Activated CD8-positive, alpha-beta memory T cell treated with anti-CD3 and anti-CD28 coated beads for 24 hours (primary cell): ENCODE results near the gene RARB.

Experiments
- DNase-seq: peaks from one replicate; pipeline ENCODE4 v3.0.0-alpha.2; 2020

RARB gene

DNA sequence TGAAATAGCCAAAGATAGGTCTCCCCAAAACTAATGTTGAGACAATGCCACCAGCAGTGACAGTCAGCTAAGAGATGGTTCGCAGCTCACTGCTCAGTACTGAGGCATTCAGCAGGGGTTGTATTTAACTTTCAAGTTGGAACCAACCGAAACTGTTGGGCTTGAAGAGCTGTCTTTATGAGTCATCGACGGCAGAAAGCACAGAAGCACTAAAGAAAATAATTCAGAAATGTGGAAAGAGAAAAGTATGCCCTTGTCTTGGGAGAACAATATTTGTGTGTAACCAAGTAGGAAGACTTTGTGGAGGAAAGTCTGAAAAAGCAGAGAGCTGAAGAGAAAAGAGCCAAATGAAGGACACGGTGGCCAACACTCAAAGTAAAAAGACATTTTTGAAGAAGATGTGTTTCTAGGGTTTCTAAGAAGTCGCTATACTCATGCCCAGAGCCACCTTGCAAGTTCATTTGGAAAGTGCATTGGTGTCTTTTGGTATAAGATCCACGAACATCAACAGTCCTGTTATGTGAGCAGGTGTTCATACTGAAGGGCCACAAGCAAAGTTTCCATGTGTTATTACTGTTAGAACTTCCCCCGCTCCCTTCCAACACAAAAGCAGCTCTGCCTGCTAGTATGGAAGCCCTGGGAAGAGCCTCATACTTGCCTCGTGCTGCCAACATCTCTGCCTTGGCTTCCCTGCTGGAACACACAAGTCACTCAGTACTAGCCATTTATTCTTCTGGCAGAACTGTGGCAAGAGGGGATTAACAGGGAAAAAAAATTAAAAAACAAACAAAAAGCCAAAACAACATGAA lies 4.1 kb upstream of the RARB start:
- no peak for DNase-seq

DNA sequence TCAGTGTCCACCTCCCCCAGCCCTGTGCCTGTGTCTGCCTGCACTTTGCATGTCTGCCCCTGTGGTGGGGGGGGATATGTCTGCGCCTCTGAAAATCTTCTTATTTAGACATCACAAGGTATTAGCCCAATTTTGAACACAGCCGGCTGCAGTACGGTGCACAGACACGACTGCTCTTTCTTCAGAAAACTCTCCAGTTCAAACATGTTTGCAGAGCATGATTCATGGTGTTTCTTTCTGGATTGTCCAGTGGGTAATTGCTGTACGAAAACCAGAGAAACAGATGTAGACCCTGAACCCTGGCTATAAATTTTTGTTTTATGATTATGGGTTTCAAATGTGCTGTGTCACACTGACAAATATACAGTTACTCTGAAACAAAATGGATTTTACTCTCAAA lies 3.4 kb upstream of the RARB start:
- DNase-seq = no peak

DNA sequence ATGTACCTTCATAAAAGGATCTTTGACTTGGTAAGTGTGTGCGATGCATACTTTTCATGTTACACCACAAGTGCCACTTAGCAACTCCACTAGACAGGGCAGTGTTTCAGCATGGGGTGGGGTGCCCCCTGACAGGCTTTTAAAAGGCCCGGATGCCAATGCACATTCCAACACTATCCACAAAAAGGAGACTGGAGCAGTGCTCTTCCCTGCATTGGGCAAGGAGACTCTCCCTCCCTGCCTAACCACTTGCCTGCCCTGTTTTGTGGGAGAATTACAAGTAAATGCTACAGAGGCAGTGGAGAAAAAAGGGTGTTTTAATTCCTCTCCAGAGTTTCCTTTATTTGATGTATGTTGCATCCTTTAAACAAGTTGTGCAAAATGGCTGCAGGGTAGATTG lies 1.7 kb upstream of the RARB start:
- DNase-seq = no peak

DNA sequence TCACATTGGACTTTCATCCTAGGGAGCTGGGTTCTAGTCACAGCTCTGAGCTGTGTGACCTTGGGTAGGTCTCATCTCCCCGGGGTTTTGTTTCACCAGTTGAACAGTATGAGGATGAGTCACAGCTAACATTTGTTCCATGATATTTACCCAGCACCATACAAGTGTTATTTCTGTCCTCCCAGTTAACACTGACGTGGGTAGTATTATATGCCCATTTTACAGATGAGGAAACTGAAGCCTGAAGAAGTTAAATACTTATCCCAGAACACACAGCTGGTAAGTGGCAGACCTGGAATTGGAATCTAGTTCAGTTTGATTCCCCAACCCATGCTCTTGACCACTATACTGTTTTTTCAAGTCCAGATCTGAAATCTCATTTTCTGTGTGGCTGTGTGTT lies 908 bp upstream of the RARB start:
- no peak for DNase-seq

DNA sequence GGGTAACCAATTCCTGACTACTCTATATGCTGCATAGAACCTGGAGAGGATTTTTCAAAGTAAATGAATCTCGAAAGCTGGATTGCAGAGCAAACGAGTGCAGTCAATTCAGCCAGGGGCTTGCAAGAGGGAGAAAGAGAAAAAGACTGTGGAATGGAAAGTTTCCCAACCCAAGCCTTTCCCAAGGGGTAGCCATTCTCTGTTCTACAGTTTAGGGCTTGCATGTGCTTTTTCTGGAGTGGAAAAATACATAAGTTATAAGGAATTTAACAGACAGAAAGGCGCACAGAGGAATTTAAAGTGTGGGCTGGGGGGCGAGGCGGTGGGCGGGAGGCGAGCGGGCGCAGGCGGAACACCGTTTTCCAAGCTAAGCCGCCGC lies 511 bp upstream of the RARB start:
- DNase-seq = no peak

DNA sequence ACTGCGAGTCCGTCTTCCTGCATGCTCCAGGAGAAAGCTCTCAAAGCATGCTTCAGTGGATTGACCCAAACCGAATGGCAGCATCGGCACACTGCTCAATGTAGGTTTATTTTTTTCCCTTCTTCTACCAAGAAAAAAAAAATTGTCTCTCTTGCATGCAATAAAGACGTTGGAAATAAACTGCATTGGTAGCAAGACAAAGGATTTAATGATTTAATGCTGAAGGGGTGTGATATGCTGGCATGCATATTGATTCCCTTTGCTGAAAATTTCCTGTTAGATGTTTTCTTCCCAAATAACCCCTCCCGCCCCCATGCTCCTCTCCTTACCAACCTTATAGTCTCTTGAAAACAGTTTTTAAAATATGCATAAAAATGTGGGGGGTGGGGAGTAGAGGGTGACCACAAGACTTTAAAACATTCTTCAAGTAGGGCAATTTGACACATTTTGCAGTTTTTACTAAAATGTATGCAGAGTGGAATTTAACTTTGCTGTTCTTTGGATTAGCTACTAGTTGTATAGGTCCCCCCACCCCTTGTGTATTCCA lies 799 bp downstream of the RARB start:
- no peak for DNase-seq

DNA sequence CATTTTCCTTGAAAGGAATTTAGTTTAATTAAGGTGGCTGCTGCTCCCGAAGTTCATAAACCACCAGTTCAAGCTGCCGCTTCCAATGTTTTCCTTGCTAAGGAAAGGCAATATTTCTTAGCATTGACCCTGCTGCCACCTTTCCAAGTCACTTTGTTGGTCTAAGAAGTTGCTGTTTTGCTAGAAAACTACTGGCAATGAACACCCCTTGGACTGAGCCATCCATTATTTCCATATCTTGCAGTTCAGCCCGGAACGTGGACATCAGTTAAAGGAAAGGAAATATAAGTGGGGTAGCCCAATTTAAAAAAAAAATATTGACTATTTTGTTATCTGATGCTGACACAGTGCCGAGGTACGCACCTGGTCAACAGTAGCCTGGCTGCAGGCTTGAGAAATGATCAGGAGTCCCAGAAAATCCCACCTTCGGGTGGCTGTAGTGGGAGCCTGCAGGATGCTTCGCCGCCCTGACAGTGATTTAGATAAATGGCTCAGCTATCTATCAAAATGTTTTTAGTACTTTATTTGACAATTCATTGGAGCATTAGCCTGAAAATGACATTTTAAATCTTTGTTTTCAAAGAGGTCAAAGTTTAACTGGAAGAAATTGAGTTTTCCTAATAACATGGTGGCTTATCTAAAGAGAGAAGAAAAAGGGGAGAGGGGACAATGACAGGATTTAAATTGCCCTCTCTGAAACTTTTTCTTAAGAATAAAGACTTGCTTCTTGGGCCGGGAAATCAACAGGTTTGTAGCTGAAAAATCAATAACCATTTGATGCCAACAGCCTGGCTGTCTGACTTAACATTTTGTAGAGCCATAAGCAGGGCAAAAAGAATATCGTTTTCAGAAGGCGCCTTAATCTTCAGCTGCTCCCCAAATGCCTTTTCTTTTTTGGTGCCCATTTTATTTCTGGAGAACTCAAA lies 1.6 kb downstream of the RARB start:
- DNase-seq = no peak

DNA sequence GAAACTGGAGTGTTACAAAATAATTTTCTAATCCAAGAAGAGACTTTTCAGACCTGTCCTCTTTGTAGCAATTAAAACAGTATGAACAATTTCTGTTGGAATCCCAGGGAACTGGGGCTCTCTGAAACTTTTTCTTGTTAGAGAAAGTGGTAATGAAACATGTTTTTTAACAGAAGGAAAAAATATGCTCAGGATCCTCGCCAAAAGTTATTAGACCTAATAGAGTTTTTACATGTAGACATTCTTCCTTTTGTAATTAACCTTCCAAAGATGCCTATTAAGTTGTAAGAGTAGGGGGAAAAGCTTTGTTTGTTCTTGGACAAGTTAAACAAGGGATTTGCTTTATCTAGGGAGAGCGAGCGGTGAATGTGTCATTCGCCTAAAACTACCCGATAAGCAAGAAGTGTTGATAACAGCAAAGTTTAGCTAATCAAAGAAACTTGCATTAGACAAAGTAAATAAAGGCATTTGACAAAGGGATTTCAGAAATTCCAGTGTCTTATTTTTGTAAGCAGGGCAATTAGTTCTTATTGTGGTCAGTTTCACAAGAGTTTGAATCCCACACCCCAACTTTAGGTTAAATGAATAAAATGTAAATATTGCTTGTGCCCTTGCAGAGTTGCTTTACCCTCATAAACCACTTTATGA lies 2.3 kb downstream of the RARB start:
- DNase-seq = no peak

DNA sequence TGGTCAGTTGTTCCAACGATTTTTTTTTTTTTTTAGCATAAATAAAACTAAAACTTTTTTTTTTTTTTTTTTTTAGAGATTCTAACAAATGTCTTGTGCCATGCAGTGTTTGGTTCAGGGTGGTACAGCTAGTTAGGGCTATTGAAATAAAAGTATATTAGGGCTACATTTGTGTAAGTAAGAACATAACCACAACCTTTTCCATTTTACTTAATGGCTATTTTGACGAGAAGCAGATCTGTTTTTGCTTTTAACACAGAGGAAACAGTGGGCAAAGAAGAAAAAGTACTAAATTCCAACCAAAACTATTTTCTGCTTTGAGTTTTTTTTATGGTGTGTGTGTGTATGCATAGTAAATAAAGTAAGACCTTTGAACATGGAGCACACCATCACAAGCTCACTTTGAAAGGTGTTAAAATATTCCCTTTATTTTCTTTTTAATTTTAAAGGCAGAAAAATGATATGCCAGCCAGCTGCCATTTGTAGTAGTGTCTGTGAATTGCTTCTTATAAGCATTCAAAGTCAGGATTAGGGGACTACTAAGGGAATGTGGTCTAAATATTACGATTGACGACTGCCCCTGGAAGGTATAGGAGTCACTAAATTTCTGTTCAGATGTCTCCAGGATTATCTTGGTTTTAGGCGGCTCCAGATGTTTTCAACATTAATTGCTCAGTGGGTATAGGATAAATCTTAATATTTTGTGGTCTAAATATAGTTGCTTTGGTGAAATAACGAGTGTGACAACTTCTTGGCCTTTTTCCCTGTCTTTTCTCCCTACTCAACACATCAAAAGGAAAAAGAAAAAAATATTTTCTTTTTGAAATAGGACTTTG lies 3.1 kb downstream of the RARB start:
- no peak for DNase-seq

DNA sequence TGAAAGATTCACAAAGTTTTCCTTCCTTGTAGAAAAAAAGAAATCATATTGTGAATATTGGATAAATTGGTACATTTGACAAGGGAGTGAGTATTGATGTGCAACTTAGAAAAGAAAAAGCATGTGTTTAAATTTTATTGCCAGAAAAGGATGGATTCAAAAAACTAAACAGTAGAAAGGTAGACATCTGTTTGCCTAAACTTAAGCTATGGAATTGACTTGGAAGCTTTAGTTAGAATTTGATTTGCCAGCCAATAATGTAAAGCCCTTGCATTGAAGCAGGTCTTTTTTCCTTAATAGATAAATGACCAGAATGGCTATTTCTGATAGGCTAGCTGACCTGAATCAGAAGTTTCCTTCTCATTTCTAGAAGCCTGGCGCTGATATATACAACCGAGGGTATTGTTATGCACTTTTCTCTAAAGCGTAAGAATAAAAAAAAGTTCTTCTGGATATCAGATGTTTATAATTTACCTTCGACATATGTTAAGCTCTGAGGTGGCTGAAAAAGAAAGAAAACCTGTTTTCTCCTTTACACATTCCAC lies 4.2 kb downstream of the RARB start:
- DNase-seq = no peak

DNA sequence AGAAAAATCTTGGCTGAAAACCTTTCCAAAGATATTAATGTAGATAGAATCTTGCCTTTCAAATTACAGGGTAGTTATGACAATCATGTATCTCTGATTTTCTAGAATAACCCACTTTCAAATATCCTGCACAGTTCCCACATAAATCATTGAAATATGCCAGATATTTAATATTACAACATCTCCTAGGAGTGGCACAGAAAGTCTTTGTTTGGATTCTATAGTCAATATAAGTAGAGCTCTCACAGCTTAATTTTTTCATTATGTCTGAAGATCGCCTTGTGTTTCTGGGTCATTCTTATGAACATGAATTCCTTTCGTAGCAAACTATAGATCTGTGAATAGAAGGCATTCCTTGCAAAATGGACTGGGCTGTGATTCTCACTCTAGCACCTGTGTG lies 5.0 kb downstream of the RARB start:
- DNase-seq = no peak

DNA sequence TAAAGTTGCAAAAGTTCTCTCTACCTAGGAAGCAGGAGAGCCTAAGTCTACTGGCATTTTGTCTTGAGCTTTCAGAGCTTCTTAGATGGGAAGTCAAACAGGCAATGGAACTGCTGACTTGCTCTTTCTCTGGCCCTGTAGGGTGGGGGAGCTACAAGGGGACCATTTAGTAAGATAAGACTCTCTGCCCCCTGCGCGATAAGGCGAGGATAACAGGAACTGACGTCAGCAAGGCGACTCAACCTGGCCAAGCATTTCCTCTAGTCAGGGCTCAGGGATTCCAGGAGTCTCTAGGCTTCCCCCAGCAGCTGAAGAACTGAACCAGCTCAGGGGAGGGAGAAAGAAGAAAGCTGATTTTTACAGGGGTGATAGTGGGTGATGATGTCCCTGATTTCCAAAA lies 5.8 kb downstream of the RARB start:
- DNase-seq = no peak

DNA sequence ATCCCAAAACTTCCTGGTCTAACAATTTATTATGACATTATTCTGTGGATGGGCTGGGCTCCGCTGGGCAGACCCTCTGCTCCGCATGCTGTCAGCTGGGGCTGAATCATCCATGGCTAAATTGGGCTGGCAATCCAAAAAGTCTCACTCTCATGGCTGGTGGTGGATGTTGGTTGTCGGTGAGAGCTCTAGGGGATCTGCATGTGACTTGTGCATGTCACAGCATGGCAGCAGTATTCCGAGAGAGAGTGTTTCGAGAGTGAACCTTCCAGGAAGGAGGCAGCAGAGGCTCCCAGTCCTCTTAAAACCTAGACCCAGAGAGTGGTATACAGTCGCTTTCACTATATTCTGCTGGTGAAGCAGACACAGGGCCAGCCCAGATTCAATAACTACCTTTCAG lies 9.9 kb downstream of the RARB start:
- no peak for DNase-seq

DNA sequence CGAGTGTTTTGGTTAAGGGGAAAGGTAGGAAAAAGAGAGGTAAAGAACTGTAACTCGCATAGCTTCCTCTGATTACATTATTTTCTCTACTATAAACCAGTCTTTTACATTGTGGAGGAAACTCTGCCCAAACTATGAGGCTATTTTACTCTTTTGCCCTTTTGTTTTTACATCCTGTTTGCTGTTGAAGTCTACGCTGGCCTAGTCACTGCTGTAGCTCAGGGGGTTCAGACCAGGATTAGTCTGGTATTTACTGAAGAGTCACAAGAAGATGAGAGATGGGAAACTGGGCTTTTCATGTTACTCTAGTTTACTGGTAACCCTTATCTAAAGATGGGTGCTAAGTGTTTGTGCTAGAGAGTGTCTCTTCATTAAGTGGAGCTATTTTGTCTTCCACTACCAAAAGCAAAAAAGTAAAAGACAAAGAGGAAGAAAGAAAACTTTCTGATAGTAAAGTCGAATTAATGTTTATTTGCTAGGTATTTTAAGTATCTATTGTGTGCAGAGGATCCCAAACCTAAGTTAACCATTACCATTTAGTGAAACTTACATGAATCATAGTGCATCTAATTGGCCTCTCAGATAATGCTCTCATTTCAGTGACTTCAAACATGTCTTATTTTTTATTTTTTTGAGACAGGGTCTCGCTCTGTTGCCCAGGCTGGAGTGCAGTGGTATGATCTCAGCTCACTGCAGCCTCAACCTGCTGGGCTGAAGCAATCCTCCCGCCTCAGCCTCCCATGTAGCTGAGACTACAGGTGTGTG lies 10.9 kb downstream of the RARB start:
- no peak for DNase-seq

DNA sequence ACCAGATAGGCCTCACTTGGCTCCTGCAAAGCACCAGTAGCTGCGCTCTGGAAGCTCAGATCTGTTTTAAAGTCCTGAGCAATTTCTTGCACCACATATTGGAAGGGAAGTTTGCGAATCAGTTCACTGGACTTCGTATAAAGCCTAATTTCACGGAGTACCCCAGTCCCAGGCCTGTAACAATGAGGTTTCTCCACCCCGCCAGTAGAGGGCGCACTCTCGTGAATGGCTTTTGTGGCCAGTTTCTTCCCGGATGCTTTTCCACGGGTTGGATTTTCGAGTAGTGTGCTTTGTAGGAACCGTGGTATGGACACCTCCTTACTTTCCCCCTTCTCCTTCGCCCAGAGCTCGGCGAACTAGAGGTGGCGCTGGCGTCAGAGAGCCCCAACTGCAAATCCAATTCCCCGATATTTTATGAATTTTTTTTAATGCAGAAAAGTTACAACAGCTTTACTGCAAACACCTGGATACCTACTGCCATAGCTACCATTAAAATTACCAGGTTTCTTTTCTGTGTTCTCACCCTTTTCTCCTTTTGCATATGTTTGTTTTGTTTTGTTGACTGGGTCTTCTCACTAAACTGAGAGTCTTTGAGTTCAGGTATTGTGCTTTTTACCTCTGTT lies 13.3 kb downstream of the RARB start:
- DNase-seq = no peak

DNA sequence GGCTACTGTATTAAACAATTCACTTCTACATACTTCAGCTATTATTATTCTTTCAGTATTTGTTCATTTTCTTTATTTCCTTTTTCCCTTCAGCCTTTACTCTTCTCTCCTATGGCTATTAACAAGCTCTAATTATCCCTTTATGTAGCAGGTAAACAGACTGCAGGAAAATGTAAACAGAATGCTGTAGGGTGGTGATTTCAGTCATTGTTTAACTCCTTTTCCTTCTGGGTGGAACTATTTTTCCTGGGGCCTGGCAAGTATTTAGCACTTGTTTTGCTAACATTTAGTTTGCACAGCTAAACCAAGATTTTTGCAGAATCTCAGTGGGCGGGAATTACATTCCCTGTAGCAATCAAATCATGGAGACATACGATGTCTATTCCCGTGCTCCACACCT lies 14.4 kb downstream of the RARB start:
- DNase-seq = no peak

DNA sequence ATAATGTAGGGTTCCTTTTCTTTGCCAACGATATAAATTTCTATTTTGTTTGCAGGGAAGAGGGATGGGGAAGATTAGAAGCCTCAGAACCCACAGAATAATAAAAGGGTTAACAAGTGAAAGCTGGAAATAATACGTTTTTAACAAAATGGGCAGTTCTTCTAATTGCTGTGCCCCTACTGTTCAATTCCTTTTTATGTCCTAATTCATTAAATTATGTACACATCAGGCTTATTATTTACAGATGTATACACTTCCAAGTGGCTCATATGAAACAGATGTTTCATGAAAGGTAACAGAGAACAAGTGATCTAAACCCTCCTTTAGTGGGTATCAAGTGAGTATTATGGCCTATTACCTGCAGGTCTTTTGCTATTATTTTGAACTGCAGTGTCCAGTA lies 16.2 kb downstream of the RARB start:
- DNase-seq = no peak

DNA sequence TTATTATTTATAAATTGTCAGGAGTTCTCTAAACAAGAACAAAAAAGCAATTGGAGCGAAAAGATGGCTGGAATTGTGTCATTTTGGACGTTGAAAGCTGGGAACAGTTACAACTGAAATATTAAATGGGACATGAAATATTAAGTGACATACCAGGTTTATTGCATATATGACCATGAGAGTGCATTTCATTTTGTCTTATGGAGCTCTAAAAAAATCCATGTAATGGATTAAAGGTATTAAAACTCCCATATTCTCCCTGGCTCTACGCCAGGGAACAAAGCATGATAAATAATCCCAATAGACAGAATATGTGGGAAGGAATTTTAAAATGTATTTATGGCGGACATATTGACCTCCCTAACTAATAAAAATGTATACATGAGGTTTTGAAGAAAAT lies 17.7 kb downstream of the RARB start:
- DNase-seq = no peak

DNA sequence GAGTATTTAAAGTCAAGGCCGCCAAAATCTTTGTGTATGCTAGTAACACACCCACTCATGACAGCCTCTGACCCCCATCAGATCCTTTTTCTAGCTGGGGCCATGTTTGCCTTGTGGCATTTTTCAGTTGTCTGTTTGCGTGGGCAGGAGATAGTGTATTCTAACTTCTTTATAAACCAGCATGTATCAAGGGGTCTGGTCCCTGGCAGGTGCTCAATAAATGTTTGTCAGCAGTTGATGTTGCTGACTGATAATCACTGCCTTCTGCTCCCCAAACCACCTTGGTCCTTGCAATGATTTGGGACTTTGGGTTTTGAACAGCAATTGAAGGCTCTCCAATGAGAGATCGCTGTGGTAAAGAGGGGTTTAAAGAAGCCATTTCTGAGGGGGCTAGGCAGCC lies 19.2 kb downstream of the RARB start:
- DNase-seq = no peak

DNA sequence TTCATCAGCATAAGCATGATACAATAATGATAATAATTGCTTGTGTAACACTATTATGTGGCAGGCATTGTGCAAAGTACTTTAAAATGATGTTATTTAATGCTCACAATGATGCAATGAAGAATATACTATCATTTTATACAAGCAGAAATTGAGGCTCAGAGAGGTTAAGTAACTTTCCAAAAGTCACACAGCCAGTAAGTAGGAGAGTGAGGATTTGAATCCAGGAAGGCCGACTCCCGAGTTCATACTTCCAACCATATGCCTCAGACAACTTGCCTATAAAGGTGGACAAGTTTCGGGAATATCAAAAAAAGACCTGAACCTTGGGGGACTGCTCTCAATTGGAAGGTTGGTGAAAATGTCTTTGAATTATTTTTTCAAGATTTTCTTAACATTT lies 19.9 kb downstream of the RARB start:
- no peak for DNase-seq
